ENCODE measurements around the gene PSMA2. TPM values are rescaled to one million over a fixed set of nuclear protein-coding genes. Genes with fewer than 3 reads are reported as not detected.
A peak's percentile ranks its signal among the peaks of the same experiment; 100 is the strongest.

The PSMA2 gene
- total and polyA plus RNA-seq, 2 donors (not counting 1 experiment from before 2014, with no cell fraction given): 27.2 to 161 TPM

- peak overlapping the region; percentile 37 for H3K4me2 ChIP-seq (ENCODE audit: extremely low read depth, insufficient read depth, low read length)
- peak overlapping the region; percentile 55 for H3K27ac ChIP-seq (ENCODE audit: insufficient read depth, low read length)
- no peaks in the 10 kb centered on the region for H3K27me3 ChIP-seq (ENCODE audit: control insufficient read depth, insufficient read depth, low read length)
- peak overlapping the region; percentile 30 for H2AFZ ChIP-seq (ENCODE audit: low read length)
- H3K79me2 ChIP-seq (ENCODE audit: control insufficient read depth, insufficient read depth, low read length): no peaks in the 10 kb centered on the region
- no peaks in the 10 kb centered on the region for H3K36me3 ChIP-seq (ENCODE audit: control insufficient read depth, insufficient read depth, low read length)
- DNase-seq (ENCODE audit: low read depth in 2 of 2): peak; percentile 99 to 100
- H3K4me3 ChIP-seq (replicated peaks in 1 of 4; ENCODE audit: control extremely low read depth in 1 of 4, insufficient read depth in 1 of 4, low read depth in 3 of 4, low read length in 4 of 4): peak overlapping the region in 1 of 4 experiments; percentile 46
- peaks cover 6% of the 10 kb centered on the region for H3K4me1 ChIP-seq (ENCODE audit: control insufficient read depth, extremely low read depth, insufficient read depth, low read length)
- H3K9me3 ChIP-seq (ENCODE audit: control insufficient read depth, insufficient read depth, low read depth, low read length): no peaks in the 10 kb centered on the region
- TF ChIP-seq EZH2 (IDR thresholded peaks at IDR 0.05; ENCODE audit: low read length, missing control alignments): no peak
- TF ChIP-seq CTCF (conservative IDR thresholded peaks at IDR 0.05 in 1 of 2, IDR thresholded peaks at IDR 0.05 in 1 of 2; ENCODE audit: low read depth in 1 of 2, low read length in 2 of 2): no peak
- no peak overlapping the region for H3K9ac ChIP-seq (ENCODE audit: insufficient read depth, low read length)
- H4K20me1 ChIP-seq (ENCODE audit: control insufficient read depth, extremely low read depth, insufficient read depth, low read length): no peaks in the 10 kb centered on the region
These were observed 40.9 kb upstream of the PSMA2 start for GRCh38 chr7:42972699-42973500.

DNA sequence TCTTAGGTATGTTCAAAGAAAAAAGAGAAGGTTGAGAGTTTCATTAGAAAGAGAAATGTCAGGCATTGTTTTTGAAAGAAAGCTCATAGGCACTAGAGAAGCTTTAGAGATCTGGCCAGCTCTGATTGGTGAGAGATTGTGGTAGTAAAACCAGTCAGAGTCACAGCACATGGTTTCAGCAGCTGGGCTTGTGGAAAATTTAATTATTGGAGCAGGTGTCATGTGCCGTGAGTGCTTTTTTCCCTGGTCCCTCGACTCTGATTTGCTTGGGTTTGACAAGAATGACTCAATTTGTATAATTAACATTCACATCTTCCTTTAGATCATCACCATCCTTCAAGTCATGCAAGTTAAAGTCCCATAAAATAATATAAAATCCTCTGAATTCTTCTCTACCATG, 35.4 kb upstream of the PSMA2 start:
- Histone ChIP-seq H3K9ac (ENCODE audit: insufficient read depth, low read length) (no peak overlapping the region), H3K27ac (ENCODE audit: insufficient read depth, low read length) (no peak overlapping the region), H3K79me2 (ENCODE audit: control insufficient read depth, insufficient read depth, low read length) (no peaks in the 10 kb centered on the region), H2AFZ (ENCODE audit: low read length) (no peak overlapping the region), H3K4me3 (replicated peaks in 1 of 4; ENCODE audit: control extremely low read depth in 1 of 4, insufficient read depth in 1 of 4, low read depth in 3 of 4, low read length in 4 of 4) (no peak overlapping the region), H3K36me3 (ENCODE audit: control insufficient read depth, insufficient read depth, low read length) (no peaks in the 10 kb centered on the region), H4K20me1 (ENCODE audit: control insufficient read depth, extremely low read depth, insufficient read depth, low read length) (no peaks in the 10 kb centered on the region), H3K4me1 (ENCODE audit: control insufficient read depth, extremely low read depth, insufficient read depth, low read length) (no peaks in the 10 kb centered on the region), H3K4me2 (ENCODE audit: extremely low read depth, insufficient read depth, low read length) (no peak overlapping the region), H3K27me3 (ENCODE audit: control insufficient read depth, insufficient read depth, low read length) (no peaks in the 10 kb centered on the region), H3K9me3 (ENCODE audit: control insufficient read depth, insufficient read depth, low read depth, low read length) (no peaks in the 10 kb centered on the region)
- DNase-seq (ENCODE audit: low read depth in 2 of 2): no peak
- TF ChIP-seq CTCF (conservative IDR thresholded peaks at IDR 0.05 in 1 of 2, IDR thresholded peaks at IDR 0.05 in 1 of 2; ENCODE audit: low read depth in 1 of 2, low read length in 2 of 2) (no peak), EZH2 (IDR thresholded peaks at IDR 0.05; ENCODE audit: low read length, missing control alignments) (no peak)

DNA sequence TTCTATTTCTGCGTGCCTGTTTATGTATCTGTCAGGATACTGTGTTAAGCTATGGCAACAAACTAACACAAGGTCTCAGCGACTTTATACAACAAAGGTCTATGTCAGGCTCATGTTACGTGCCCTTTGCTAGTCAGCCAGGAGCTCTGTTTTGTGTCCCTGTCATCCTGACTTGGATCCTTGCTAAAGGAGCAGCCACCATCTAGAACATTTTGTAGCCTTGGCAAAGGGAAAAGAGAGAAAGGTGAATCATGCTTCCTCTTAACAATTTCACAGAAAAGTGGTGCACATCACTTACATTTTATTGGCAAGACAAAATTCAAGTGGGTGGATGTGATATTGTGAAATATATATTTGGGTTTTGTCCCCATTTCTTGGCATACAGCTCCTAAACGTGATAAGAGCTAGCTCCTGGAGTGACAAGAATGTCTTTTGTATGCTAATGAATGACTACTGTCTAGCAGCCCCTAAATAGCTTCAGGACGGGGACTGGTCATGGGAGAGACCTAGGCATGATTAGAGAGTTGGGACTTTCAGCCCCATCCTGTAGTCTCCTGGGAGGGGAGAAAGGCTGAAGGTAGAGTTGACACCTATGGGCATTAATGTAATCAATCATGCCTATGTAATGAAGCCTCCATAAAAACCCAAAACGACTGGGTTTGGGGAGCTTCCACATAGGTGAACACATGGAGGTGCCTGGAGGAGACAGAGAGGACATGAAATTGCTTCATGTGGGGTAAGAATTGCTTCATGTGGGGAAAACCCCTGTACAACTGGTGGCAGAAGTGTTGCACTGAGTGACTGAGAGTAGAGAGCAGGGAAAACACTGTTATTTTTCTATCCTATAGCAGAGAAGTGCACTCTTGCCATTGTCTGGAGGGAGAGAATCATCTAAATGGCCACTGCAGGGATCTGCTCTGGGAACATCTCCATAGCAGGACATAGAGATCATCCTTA, 33.2 kb upstream of the PSMA2 start:
- Histone ChIP-seq H3K79me2 (ENCODE audit: control insufficient read depth, insufficient read depth, low read length) (no peaks in the 10 kb centered on the region), H3K9ac (ENCODE audit: insufficient read depth, low read length) (no peak overlapping the region), H3K4me3 (replicated peaks in 1 of 4; ENCODE audit: control extremely low read depth in 1 of 4, insufficient read depth in 1 of 4, low read depth in 3 of 4, low read length in 4 of 4) (no peak overlapping the region), H3K4me2 (ENCODE audit: extremely low read depth, insufficient read depth, low read length) (no peak overlapping the region), H3K36me3 (ENCODE audit: control insufficient read depth, insufficient read depth, low read length) (no peaks in the 10 kb centered on the region), H3K27ac (ENCODE audit: insufficient read depth, low read length) (no peak overlapping the region), H3K27me3 (ENCODE audit: control insufficient read depth, insufficient read depth, low read length) (peaks cover 4% of the 10 kb centered on the region), H2AFZ (ENCODE audit: low read length) (no peak overlapping the region), H3K4me1 (ENCODE audit: control insufficient read depth, extremely low read depth, insufficient read depth, low read length) (no peaks in the 10 kb centered on the region), H4K20me1 (ENCODE audit: control insufficient read depth, extremely low read depth, insufficient read depth, low read length) (no peaks in the 10 kb centered on the region), H3K9me3 (ENCODE audit: control insufficient read depth, insufficient read depth, low read depth, low read length) (no peaks in the 10 kb centered on the region)
- DNase-seq (ENCODE audit: low read depth in 2 of 2): peak in 1 of 2 donors; percentile 14
- TF ChIP-seq CTCF (conservative IDR thresholded peaks at IDR 0.05 in 1 of 2, IDR thresholded peaks at IDR 0.05 in 1 of 2; ENCODE audit: low read depth in 1 of 2, low read length in 2 of 2): no peak
- no peak for TF ChIP-seq EZH2 (IDR thresholded peaks at IDR 0.05; ENCODE audit: low read length, missing control alignments)

Measured in fibroblast of lung (primary cell).